A549 (cell line): ENCODE results near the gene TEF. TPM values are rescaled to one million over a fixed set of nuclear protein-coding genes. Genes with fewer than 3 reads are reported as not detected.

Experiments used
- ATAC-seq, 2 experiments: fragments of 200-7000 bp in 1 of 2; fragments of >200 bp in 1 of 2; cut with Nextera tagmentation in 1 of 2; cut with Tn5 transposase in 1 of 2; 3 replicates each; pipeline versions ENCODE4 v1.8.0 to v1.9.1; 2018 to 2020; ENCODE audit warnings: mild to moderate bottlenecking in 1 of 2, moderate library complexity in 1 of 2
- CTCF ChIA-PET: fragments of 300-600 bp; sonication (Branson Sonifier 250); formaldehyde crosslinking; extraction: SDS; loops from one replicate; lab custom pipeline; 2021; ENCODE audit warnings: antibody characterized with exemption, inconsistent platforms; lab: Yijun Ruan, JAX
- POLR2A ChIA-PET: fragments of 350-600 bp; formaldehyde crosslinking; extraction: SDS; loops from one replicate; lab custom pipeline; 2021; ENCODE audit warnings: antibody characterized with exemption, inconsistent platforms; lab: Yijun Ruan, JAX
- DNase-seq, 2 experiments: peaks; one replicate each; pipeline versions ENCODE4 v3.0.0 to v3.0.0-alpha.2; 2011 to 2016; ENCODE audit warnings: low read depth in 1 of 2, low spot score in 1 of 2
- FAIRE-seq: peaks from 2 replicates; lab custom pipeline; 2011; peaks lifted over from hg19 to GRCh38; lab: Jason Lieb, UNC
- H3K27ac ChIP-seq, 2 experiments: fragments of >200 bp; sonication (Bioruptor Twin); formaldehyde crosslinking; 3 replicates each; pipeline ENCODE4 v1.5.1; 2016 to 2017
- H3K4me1 ChIP-seq: fragments of >200 bp; sonication (Bioruptor Twin); formaldehyde crosslinking; 3 replicates; pipeline ENCODE4 v1.6.1; 2016
- H3K4me2 ChIP-seq: fragments of >200 bp; sonication (Bioruptor Twin); formaldehyde crosslinking; 3 replicates; pipeline ENCODE4 v1.6.1; 2016
- H3K4me3 ChIP-seq: fragments of >200 bp; sonication (Bioruptor Twin); formaldehyde crosslinking; 3 replicates; pipeline ENCODE4 v1.5.1; 2016
- H3K9me3 ChIP-seq: fragments of >200 bp; sonication (Bioruptor Twin); formaldehyde crosslinking; 3 replicates; pipeline ENCODE4 v1.6.1; 2016
- ATOH8 ChIP-seq: fragments of 250-450 bp; sonication (Bioruptor Pico); IDR thresholded peaks from 2 replicates; pipeline ENCODE4 v1.5.0; 2020; ENCODE audit warnings: low read depth, mild to moderate bottlenecking, moderate library complexity
- BCL3 ChIP-seq: fragments of >200 bp; sonication (Bioruptor Twin); formaldehyde crosslinking; IDR thresholded peaks from 3 replicates; pipeline ENCODE4 v1.6.1; 2016
- CBX2 ChIP-seq: fragments of 200-600 bp; sonication (generic); IDR thresholded peaks from 2 replicates; pipeline ENCODE4 v1.6.1; 2016; ENCODE audit warnings: low read depth, mild to moderate bottlenecking, borderline replicate concordance
- CBX8 ChIP-seq: fragments of 200-600 bp; sonication (generic); IDR thresholded peaks from 2 replicates; pipeline ENCODE4 v1.6.1; 2016
- CEBPB ChIP-seq, 2 experiments: fragments of >200 bp in 1 of 2; sonication (Bioruptor Twin) in 1 of 2; formaldehyde crosslinking in 1 of 2; IDR thresholded peaks; 2 replicates each; pipeline ENCODE4 v1.6.1; 2012 to 2016
- CHD2 ChIP-seq: fragments of 150-350 bp; IDR thresholded peaks from 2 replicates; pipeline ENCODE4 v1.6.1; 2014; ENCODE audit warnings: low read length; ENCODE audit not compliant: partially characterized antibody
- EP300 ChIP-seq, 2 experiments: fragments of >200 bp; sonication (Bioruptor Twin); formaldehyde crosslinking; IDR thresholded peaks; 2 replicates in 1 of 2; 3 replicates in 1 of 2; pipeline ENCODE4 v1.6.1; 2016 to 2017
- FOXS1 ChIP-seq: fragments of 250-450 bp; sonication (Bioruptor Pico); IDR thresholded peaks from 2 replicates; pipeline ENCODE4 v1.5.0; 2020; ENCODE audit warnings: mild to moderate bottlenecking, moderate library complexity
- HEYL ChIP-seq: fragments of 250-450 bp; sonication (Bioruptor Pico); IDR thresholded peaks from 2 replicates; pipeline ENCODE4 v1.8.0; 2021; ENCODE audit warnings: mild to moderate bottlenecking, moderate library complexity
- HMGXB4 ChIP-seq: fragments of 250-450 bp; sonication (Bioruptor Pico); IDR thresholded peaks from 2 replicates; pipeline ENCODE4 v1.5.0; 2021; ENCODE audit warnings: mild to moderate bottlenecking, moderate library complexity, borderline replicate concordance
- KDM1A ChIP-seq: fragments of 200-600 bp; sonication (generic); IDR thresholded peaks from 2 replicates; pipeline ENCODE4 v1.6.1; 2016; ENCODE audit warnings: low read depth, mild to moderate bottlenecking
- MAFK ChIP-seq: fragments of 450-650 bp; IDR thresholded peaks from 2 replicates; pipeline ENCODE4 v1.6.1; 2014; ENCODE audit not compliant: partially characterized antibody
- MYC ChIP-seq: IDR thresholded peaks from 2 replicates; pipeline ENCODE4 v1.6.1; 2012; ENCODE audit warnings: mild to moderate bottlenecking, inconsistent platforms, low read length, improper control_type of control experiment, borderline replicate concordance
- POLR2AphosphoS2 ChIP-seq: conservative IDR thresholded peaks from 2 replicates; pipeline ENCODE4 v1.6.1; 2012; ENCODE audit warnings: low read length, improper control_type of control experiment, inconsistent platforms
- RAD21 ChIP-seq, 2 experiments: fragments of >200 bp in 1 of 2; sonication (Bioruptor Twin) in 1 of 2; formaldehyde crosslinking in 1 of 2; IDR thresholded peaks in 1 of 2; conservative IDR thresholded peaks in 1 of 2; 2 replicates in 1 of 2; 3 replicates in 1 of 2; pipeline ENCODE4 v1.6.1; 2012 to 2018; ENCODE audit warnings: inconsistent platforms in 1 of 2
- RFX5 ChIP-seq: fragments of 450-650 bp; IDR thresholded peaks from 2 replicates; pipeline ENCODE4 v1.7.1; 2014; ENCODE audit warnings: antibody characterized with exemption, mild to moderate bottlenecking, moderate library complexity
- RNF2 ChIP-seq: fragments of 200-600 bp; sonication (generic); IDR thresholded peaks from 2 replicates; pipeline ENCODE4 v1.6.1; 2016; ENCODE audit warnings: low read depth, mild to moderate bottlenecking, antibody characterized with exemption, moderate library complexity, borderline replicate concordance
- SMC3 ChIP-seq: fragments of >200 bp; sonication (Bioruptor Twin); formaldehyde crosslinking; IDR thresholded peaks from 3 replicates; pipeline ENCODE4 v1.6.1; 2018; ENCODE audit warnings: inconsistent platforms
- TP53 ChIP-seq: fragments of 250-450 bp; sonication (Bioruptor Pico); IDR thresholded peaks from 2 replicates; pipeline ENCODE4 v1.5.0; 2021; ENCODE audit warnings: mild to moderate bottlenecking, moderate library complexity
- USF2 ChIP-seq: fragments of 450-650 bp; IDR thresholded peaks from 2 replicates; pipeline ENCODE4 v1.6.1; 2014; ENCODE audit warnings: antibody characterized with exemption
- ZFP36 ChIP-seq: fragments of 450-650 bp; IDR thresholded peaks from 2 replicates; pipeline ENCODE4 v1.6.1; 2014; ENCODE audit warnings: borderline replicate concordance; ENCODE audit not compliant: partially characterized antibody
- ZSCAN20 ChIP-seq: fragments of 250-450 bp; sonication (Bioruptor Pico); IDR thresholded peaks from 2 replicates; pipeline ENCODE4 v1.8.0; 2022; ENCODE audit warnings: mild to moderate bottlenecking, moderate library complexity
- WGBS: methylation state at CpG from one replicate; pipeline ENCODE4 v1.1.6; 2017; ENCODE audit errors: missing lambda C conversion rate; 5-methylcytosine and 5-hydroxymethylcytosine counted together
- polyA plus RNA-seq, 4 experiments: library from polyadenylated mRNA; depleted of rRNA in 3 of 4; stranded (reverse); fragments of >200 nt; fragmentation: RNase III in 1 of 4; extraction: RNeasy Plus Mini Kit Qiagen cat#74134 plus additional on column Dnase treatment in 1 of 4; gene quantifications; 2 replicates in 3 of 4; 3 replicates in 1 of 4; pipeline ENCODE4 v1.2.3, GENCODE V29; 2011 to 2017
- TF ChIP-seq, protein P1 (sequence below): fragments of 200-600 bp; sonication (generic); IDR thresholded peaks from 2 replicates; pipeline ENCODE4 v1.6.1; 2016; ENCODE audit warnings: antibody characterized with exemption, mild to moderate bottlenecking, moderate library complexity
- TF ChIP-seq, protein P2 (sequence below): IDR thresholded peaks from 2 replicates; pipeline ENCODE4 v1.6.1; 2012
- TF ChIP-seq, protein P3 (sequence below): IDR thresholded peaks from 2 replicates; pipeline ENCODE4 v1.6.1; 2012

Gene TEF
- polyA plus RNA-seq, 2 of the 4 experiments (the other 2 are of a cell fraction) = 1.4 to 2.8 TPM

DNA sequence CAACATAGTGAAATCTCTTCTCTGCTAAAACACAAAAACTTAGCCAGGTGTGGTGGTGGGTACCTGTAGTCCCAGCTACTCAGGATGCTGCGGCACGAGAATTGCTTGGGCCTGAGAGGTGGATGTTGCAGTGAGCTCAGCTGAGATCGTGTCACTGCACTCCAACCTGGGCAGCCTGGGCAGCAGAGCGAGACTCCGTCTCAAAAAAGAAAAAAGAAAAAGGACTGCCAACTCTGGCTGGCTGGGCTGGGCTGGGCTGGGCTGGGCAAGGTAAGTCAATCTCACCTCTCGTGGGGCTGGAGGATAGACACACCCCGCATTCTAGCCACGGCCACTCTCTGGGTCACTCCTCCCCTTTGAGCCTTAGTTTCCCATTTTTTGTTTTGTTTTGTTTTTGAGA, 26.9 kb downstream of the TEF start:
- Histone ChIP-seq H3K9me3 (no peaks in the 10 kb centered on the region), H3K4me1 (peaks cover 7% of the 10 kb centered on the region; the same call in 2 of the 3 replicates), H3K4me2 (no peak overlapping the region), H3K4me3 (no peak overlapping the region), H3K27ac (no peak overlapping the region)
- WGBS = 76% methylated on average over 8 of the region's 8 CpGs
- ChIA-PET POLR2A (interaction anchor here (0.6 to 1.2 kb wide), 2 partner anchors 27 to 34 kb away, joined by 3 read pairs; partner anchors contain the start of gene TEF), CTCF (interaction anchor here (0.6 to 9.7 kb wide), 2 partner anchors 80 to 109 kb away, joined by 3 to 196 read pairs; no protein-coding TSS in a partner anchor)
- DNase-seq (no peak), ATAC-seq (no peak), FAIRE-seq (no peak)
- TF ChIP-seq CBX8 (no peak), EP300 (IDR thresholded peaks at IDR 0.05) (no peak), HMGXB4 (CRISPR knock-in tag) (no peak), MYC (no peak), ZSCAN20 (CRISPR knock-in tag) (no peak), TP53 (CRISPR knock-in tag) (no peak), KDM1A (no peak), USF2 (no peak), ATOH8 (CRISPR knock-in tag) (no peak), BCL3 (no peak), CEBPB (IDR thresholded peaks at IDR 0.05) (no peak), RFX5 (no peak), MAFK (no peak), CHD2 (no peak), POLR2AphosphoS2 (no peak)
- TF ChIP-seq, protein P1, sequence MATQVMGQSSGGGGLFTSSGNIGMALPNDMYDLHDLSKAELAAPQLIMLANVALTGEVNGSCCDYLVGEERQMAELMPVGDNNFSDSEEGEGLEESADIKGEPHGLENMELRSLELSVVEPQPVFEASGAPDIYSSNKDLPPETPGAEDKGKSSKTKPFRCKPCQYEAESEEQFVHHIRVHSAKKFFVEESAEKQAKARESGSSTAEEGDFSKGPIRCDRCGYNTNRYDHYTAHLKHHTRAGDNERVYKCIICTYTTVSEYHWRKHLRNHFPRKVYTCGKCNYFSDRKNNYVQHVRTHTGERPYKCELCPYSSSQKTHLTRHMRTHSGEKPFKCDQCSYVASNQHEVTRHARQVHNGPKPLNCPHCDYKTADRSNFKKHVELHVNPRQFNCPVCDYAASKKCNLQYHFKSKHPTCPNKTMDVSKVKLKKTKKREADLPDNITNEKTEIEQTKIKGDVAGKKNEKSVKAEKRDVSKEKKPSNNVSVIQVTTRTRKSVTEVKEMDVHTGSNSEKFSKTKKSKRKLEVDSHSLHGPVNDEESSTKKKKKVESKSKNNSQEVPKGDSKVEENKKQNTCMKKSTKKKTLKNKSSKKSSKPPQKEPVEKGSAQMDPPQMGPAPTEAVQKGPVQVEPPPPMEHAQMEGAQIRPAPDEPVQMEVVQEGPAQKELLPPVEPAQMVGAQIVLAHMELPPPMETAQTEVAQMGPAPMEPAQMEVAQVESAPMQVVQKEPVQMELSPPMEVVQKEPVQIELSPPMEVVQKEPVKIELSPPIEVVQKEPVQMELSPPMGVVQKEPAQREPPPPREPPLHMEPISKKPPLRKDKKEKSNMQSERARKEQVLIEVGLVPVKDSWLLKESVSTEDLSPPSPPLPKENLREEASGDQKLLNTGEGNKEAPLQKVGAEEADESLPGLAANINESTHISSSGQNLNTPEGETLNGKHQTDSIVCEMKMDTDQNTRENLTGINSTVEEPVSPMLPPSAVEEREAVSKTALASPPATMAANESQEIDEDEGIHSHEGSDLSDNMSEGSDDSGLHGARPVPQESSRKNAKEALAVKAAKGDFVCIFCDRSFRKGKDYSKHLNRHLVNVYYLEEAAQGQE = no peak

DNA sequence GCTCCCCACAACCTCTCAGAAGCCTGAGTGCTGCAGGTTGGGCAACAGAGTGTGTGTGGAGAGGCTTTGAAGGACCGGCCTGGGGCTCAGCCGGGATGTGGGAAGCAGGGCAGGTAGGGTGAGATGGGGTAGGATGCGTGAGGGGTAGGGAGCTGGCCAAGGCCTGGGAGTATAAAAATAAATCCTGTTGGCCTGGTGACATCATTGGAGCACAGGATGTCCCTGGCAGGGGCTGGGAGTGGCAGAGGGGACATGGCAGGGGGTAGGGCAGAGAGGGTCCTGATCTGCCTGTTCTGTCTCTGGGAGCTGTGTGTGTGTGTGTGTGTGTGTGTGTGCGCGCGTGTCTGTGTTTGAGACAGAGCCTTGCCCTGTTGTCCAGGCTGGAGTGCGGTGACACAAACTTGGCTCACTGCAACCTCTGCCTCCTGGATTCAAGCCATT, 28.6 kb downstream of the TEF start:
- 91% methylated on average over 3 of the region's 7 CpGs for WGBS
- H3K4me1 ChIP-seq = peaks cover 15% of the 10 kb centered on the region; the same call in 2 of the 3 replicates
- ATAC-seq = no peak
- no peak overlapping the region; a peak in 1 of 6 replicates for H3K27ac ChIP-seq
- CTCF ChIA-PET = interaction anchor here (0.5 to 1.2 kb wide), 5 partner anchors 10 to 123 kb away, joined by 3 to 6 read pairs (median 3); no protein-coding TSS in a partner anchor
- H3K4me3 ChIP-seq = no peak overlapping the region
- no peak for FAIRE-seq
- no peaks in the 10 kb centered on the region for H3K9me3 ChIP-seq
- DNase-seq = no peak
- no peak overlapping the region for H3K4me2 ChIP-seq
- POLR2A ChIA-PET = interaction anchor here (1.0 kb wide), 1 partner anchor 36 kb away, joined by 5 read pairs; the partner anchor contains the start of gene TOB2
- TF ChIP-seq, protein P2, sequence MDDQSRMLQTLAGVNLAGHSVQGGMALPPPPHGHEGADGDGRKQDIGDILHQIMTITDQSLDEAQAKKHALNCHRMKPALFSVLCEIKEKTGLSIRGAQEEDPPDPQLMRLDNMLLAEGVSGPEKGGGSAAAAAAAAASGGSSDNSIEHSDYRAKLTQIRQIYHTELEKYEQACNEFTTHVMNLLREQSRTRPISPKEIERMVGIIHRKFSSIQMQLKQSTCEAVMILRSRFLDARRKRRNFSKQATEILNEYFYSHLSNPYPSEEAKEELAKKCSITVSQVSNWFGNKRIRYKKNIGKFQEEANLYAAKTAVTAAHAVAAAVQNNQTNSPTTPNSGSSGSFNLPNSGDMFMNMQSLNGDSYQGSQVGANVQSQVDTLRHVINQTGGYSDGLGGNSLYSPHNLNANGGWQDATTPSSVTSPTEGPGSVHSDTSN = no peak
- TF ChIP-seq RAD21 (conservative IDR thresholded peaks at IDR 0.05 in 1 of 2, IDR thresholded peaks at IDR 0.05 in 1 of 2) (no peak), MAFK (no peak), POLR2AphosphoS2 (no peak), HEYL (CRISPR knock-in tag) (no peak), RNF2 (no peak), CBX2 (no peak), RFX5 (no peak), ZFP36 (no peak), TP53 (CRISPR knock-in tag) (no peak), SMC3 (no peak), FOXS1 (no peak)
- TF ChIP-seq, protein P3, sequence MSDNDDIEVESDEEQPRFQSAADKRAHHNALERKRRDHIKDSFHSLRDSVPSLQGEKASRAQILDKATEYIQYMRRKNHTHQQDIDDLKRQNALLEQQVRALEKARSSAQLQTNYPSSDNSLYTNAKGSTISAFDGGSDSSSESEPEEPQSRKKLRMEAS = no peak
